HuH-7.5 (cell line): ENCODE results near the gene SEMA4D.
"Not testable (repeated sequence)": the region's sequence is repeated elsewhere in the genome, so short reads cannot be mapped to it uniquely, and the experiment has no call there.

Source experiments
- DNase-seq: peaks from one replicate; pipeline ENCODE4 v3.0.0; 2011; ENCODE audit warnings: low spot score

SEMA4D gene

DNA sequence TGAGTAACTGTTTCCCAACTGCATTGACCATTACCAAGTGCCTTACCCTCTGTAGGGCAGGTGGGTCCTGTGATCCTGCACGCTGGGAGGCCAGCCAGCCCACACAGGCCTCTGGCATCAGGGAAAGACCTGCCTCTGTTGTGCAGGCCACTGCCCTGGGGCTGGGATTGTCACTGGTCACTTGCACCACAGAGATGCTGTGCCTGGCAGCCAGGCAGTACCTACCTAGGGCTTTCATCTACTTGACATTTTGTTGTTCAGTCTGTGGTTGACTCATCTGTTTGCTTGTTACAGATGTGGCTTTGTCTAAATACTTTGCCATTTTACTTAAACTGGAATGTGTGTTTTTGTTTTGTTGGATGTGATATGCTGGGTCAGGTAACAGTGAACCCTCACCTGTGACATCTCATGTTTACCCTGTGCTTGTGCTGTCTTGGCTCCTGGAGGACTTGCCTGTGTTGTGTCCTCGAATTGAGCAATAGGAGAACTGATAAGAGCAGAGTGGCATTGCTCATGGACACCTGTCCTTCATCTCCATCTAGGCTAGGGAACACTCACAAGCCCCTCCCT, 146.8 kb downstream of the SEMA4D start:
- no peak for DNase-seq

GRCh38 chr9:89349607-89350006, 148.3 kb downstream of the SEMA4D start:
- no peak for DNase-seq

DNA sequence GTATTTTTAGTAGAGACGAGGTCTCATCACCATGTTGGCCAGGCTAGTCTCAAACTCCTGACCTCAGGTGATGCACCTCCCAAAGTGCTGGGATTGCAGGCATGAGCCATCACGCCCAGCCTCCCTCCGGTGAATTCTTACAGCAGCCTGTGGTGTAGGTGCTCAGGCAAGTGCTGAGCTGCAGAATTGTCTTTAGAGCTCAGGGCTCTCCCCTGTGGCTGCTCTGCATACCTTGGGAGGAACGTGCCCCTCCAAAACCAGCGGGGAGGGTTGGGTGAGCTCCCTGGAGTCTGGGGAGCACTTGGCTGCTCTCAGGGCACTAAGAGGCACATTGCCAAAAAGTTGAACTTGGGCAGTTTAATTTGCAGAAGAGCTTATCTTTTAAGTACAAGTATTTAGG, 150.3 kb downstream of the SEMA4D start:
- DNase-seq: no peak

DNA sequence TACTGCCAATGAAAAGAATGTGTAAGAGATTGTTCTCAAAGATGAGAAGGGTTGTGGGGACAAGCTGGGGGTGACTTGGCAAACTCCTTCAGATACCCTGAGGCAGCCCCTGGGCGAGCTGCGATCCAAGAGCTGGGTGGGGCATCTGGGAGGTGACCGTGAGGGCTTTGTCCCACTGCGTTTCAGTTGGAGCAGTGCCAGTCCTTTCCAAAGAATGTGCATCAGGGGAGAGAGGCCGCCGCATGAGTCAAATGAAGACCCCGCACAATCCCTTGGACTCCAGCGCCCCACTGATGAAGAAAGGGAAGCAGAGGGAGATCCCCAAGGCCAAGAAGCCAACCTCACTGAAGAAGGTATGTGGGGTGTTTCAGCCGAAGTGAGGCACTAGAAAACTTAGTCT, 151.2 kb downstream of the SEMA4D start:
- no peak for DNase-seq

DNA sequence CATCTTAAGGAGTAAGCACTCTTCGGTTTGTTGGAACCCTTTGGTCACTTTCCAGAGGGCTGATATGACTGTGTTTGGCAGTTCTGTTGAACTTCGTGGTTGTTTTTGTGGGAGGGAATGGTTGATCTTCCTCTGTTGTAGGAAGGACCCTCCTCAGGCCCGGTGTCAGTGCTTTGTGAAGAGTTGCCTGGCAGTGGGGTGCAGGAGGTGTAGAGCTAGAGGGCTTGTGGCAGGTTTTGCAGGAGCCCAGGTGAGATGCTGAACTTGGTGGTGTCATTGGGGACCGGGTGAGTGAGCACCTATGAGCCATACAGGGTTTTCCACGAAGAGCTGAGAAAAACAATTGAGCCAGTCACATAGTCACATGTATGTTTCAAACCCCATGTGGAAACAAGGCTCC, 152.4 kb downstream of the SEMA4D start:
- no peak for DNase-seq

GRCh38 chr9:89343812-89344211, 154.1 kb downstream of the SEMA4D start:
- DNase-seq: not testable (repeated sequence)

GRCh38 chr9:89342948-89343347, 155.0 kb downstream of the SEMA4D start:
- DNase-seq: no peak

DNA sequence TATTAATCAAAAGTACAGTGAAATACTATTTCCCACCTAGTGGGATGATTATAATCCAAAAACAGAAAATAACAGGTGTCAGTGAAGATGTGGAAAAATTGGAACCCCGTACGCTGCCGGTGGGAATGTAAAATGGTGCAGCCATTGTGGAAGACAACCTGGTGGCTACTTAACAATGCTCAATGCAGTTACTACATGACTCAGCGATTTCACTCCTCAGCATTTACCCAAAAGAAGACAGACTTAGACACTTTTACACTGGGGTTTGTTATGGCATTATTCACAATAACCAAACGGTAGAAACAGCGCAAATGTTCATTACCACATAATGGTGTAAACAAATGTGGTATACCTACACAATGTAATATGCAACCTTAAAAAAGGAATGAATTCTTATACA, 155.7 kb downstream of the SEMA4D start:
- DNase-seq: no peak

- no peak for DNase-seq
Observed at GRCh38 chr9:89340332-89340731, 157.6 kb downstream of the SEMA4D start.

GRCh38 chr9:89339807-89340206, 158.1 kb downstream of the SEMA4D start:
- DNase-seq: no peak

- DNase-seq: no peak
Observed at GRCh38 chr9:89330513-89330912, 167.4 kb downstream of the SEMA4D start.

GRCh38 chr9:89329917-89330316, 168.0 kb downstream of the SEMA4D start:
- DNase-seq: no peak

DNA sequence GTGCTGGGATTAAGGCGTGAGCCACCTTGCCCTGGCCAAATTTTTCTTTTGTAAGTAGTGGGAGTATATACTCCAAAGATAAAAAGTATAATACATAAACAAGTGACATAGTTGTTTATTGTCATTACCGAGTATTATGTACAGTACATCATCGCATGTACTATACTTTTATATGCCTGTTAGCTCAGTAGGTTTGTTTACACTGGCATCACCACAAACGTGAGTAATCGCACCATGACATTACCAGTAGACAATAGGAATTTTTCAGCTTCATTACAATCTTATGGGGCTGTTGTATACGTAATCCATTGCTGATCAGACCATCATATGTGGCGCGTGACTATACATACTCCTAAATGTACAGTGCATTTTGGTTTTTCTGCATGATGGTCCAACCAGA, 169.8 kb downstream of the SEMA4D start:
- DNase-seq: no peak

- DNase-seq: no peak
Observed at GRCh38 chr9:89325733-89326132, 172.2 kb downstream of the SEMA4D start.

- DNase-seq: no peak
Observed at GRCh38 chr9:89323390-89323789, 174.5 kb downstream of the SEMA4D start.

GRCh38 chr9:89319015-89319905, 178.7 kb downstream of the SEMA4D start:
- DNase-seq: no peak

DNA sequence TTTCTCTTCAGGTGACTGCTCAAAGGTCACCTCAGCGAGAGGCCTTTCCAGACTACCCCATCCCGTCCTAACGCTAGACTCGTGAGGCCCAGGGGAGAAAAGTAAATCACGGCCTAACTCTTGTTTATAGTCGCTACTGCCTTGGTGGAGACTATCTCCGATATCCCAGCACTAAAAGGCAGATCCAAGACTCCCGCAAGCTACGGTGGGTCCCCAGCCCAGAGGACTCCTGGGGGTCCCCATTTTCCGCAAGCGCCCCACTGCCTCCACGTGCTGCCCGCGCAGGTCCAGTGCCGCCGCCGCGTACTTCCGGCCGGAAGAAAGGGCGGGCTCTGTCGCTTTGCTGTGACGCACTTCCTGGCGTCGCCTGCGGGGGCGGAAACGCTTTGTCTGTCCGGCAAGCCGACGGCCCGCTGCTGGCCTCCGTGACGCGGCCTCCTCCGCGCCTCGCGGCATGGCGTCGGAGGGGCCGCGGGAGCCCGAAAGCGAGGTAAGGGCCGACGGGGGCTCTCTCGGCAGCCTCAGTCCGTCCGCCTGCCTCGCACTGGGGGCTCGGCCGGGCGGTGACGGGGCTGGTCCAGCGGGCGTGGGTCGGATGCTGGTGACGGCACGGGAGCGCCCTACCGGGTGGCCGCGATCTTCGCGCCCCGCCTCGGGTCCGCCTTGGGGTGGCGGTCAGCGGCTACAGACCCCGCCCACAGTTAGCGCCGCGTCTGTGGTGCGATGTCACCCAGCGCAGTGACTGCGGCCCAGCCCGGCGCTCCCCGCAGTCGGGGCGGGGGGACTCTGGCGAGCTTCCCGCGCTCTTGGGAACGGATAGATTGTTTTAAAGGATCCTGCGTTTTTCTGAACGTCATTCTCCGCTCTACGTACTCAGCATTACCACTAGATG, 179.5 kb downstream of the SEMA4D start, which contains the start of gene SECISBP2:
Gene SECISBP2 (plus strand): TSS at position 378 of the 892 bp plus-strand sequence. CDS start 77 bp downstream, at position 455.
- peak; percentile 73 for DNase-seq

DNA sequence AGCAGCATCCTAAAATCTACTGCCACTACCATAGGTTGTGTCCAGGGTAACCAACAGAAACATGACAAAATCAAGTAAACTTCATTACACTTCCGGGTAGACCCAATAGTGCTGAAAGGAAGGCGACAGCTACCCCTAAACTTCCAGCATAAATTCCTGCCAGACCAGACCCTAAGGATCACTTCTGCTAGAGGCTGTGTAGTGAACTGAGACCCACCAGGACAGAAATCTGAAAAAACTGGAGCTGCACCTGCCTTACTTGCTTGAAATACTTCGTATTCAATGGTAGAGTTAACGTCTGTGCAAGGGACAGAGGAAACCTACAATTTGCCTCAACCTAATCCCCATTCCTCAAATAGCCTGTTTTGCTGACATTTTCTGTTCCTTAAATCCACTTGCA, 180.6 kb downstream of the SEMA4D start:
- no peak for DNase-seq

DNA sequence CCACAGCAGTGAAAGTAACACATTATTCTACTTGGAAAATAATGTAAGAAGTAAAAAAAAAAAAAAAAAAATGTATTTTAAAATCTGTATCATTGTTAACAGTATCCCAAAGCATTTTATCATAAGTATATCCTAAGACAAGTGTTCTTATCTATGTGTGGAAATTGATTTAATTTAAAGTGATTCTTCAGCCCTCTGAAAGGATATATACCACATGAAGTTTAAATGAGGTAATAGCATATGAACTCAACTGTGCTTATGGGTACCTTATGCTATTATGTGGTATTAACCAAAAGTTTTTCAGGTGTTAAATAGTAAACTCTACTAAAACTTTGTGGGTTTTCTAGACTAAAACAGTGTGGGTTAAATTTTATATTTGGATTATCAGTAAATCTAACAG, 182.4 kb downstream of the SEMA4D start:
- no peak for DNase-seq

GRCh38 chr9:89314955-89315354, 183.0 kb downstream of the SEMA4D start:
- DNase-seq: no peak

GRCh38 chr9:89313842-89314241, 184.1 kb downstream of the SEMA4D start:
- no peak for DNase-seq

- DNase-seq: no peak
Observed at GRCh38 chr9:89312222-89312571, 185.7 kb downstream of the SEMA4D start.
